Stimulated activated CD8-positive, alpha-beta memory T cell treated with anti-CD3 and anti-CD28 coated beads, Interleukin-12 subunit alpha, Interleukin-12 subunit beta, amount 100 ng/mL, for 24 hours (primary cell): ENCODE data around the gene ZNF318.
"Not testable (repeated sequence)": the region's sequence is repeated elsewhere in the genome, so short reads cannot be mapped to it uniquely, and the experiment has no call there.

Experiments
- DNase-seq: peaks from one replicate; pipeline ENCODE4 v3.0.0-alpha.2; 2020; ENCODE audit errors: extremely low read depth

The ZNF318 gene

DNA sequence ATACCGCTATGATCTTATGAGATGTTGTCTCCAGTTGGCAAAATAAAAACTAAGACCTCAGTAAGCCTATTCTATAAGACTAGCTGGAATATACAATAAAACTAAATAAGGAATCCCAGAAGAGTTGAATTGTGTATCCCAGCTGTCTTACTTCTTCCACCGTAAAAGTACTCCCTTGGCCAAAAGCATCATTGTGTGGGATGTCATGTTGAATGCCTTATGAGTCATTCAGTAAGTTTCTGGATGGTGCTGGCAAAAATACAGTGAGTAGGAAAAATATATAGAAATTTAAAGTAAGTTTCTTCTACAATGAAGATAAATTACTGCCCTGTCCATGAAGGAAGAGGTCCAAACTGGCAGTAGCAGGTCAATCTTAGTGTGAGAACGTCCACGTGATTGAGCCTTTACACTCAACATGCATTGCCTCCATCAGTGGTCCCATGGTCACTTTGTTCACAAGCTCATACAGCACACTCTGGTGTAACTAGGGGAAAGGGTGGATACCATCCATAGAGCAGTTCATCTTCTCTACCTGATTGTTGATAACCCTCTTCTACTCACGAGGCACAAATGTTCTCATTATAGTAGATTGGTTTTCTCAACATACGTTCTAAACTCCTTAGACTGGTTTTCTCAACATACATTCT is 13.7 kb upstream of the ZNF318 start:
- DNase-seq, result no peak

DNA sequence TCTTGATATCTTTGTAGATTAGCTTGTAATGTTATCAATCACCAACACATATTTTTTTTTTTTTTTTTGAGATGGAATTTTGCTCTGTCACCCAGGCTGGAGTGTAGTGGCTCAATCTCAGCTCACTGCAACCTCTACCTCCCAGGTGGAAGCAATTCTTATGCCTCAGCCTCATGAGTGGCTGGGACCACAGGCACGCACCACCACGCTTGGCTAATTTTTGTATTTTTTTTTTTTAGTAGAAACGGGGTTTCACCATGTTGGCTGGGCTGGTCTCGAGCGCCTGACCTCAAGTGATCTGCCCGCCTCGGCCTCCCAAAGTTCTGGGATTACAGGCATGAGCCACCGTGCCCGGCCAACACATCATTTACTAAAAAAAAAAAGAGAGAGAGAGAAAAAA is 11.4 kb upstream of the ZNF318 start:
- not testable (repeated sequence) for DNase-seq

DNA sequence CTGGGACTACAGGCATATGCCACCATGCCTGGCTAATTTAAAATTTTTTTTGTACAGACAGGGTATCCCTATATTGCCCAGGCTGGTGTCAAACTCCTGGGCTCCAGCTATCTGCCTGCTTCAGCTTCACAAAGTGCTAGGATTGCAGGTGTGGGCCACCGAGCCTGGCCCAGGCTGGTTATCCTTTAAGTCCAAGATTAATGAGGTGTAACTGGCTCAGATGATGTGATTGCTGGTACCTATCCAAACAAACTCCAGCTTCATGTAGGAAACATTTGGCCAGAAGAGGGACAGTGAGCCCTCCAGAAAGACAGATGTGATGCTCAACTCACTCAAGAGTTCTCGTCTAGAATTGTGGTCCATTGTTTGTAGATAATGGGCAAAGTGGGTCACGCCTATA is 9.2 kb upstream of the ZNF318 start:
- DNase-seq, result no peak

DNA sequence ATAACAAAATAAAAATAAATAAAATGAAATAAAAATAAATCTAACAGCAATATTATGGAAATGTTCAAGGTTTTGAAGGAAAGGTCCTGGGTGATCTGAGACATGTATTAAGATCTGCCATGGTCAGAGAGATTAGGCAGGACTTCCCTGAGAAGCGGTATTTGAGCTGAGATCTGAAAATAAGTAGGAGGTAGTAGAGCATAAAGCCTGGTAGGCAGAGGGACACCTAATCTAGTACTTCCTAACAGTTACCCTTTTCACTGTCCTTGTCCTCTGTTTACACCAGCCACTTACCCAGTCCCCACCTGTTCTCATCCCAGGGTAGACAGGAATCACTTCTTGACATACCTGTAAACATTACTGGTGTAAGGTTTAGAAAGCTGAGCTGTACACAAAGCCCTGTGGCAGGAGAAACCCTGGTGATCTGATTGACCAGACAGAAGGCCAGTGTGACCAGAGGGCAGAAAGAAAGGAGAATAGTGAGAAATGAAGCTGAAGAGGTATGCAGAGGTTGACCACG is 8.3 kb upstream of the ZNF318 start:
- no peak for DNase-seq

DNA sequence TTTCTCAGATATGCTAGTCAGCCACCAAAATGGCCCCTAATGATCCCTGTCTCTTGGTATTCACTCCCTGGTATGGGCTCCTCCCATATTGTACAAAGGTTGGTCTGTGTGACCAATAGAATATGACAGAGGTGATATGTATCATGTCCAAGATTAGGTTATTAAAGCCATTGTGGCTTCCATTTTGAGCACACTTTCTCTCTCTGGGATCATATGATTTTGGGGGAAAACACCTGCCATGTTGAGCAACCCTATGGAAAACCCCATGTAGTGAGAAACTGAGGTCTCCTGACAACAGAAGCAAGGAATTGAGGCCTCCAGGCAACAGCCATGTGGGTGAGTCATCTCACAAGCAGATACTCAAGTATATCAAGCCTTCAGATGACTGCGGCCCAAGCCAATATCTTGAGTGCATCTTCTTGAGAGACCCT is 7.1 kb upstream of the ZNF318 start:
- DNase-seq, result no peak

DNA sequence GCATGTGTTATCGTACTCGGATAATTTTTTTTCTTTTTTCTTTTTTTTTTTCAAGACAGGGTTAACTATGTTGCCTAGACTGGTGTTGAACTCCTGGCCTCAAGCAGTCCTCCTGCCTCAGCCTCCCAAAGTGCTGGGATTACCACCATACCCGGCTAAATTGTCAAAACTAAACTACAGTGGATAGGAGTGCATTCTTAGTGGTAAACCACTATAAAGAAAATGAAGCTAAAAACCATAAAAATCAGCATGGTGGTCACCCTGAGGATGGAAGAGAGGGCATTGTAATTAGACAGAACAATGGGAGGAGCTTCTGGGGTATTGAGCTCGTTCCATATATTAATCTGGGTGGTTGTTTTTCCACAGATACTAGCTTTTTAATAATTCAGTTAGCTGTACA is 6.2 kb upstream of the ZNF318 start:
- no peak for DNase-seq

DNA sequence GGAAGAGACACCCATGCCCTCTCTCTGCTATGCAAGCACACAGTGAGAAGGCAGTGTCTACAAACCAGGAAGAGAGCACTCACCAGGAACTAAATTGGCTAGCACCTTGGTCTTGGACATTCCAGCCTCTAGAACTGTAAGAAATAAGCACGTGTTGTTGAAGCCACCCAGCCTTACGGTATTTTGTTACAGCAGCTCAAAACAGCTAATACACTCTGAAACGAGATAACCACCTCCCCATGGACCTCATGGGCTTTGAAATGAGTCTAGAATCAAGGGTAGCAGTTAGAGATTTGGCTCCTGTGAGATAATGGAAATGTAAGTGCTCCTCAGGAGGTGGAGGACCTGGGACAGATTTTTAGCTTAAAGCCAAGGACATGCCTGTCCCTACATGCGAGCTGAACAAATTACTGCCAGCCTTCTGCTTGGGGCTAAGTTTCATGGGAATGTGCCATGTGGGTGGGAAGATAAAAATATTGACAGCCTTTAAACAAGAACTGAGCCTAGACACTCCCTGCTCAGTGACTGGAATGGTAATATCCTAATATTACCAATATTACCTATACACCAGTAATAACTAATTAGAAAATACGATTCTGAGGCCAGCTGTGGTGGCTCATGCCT is 3.9 kb upstream of the ZNF318 start:
- no peak for DNase-seq

DNA sequence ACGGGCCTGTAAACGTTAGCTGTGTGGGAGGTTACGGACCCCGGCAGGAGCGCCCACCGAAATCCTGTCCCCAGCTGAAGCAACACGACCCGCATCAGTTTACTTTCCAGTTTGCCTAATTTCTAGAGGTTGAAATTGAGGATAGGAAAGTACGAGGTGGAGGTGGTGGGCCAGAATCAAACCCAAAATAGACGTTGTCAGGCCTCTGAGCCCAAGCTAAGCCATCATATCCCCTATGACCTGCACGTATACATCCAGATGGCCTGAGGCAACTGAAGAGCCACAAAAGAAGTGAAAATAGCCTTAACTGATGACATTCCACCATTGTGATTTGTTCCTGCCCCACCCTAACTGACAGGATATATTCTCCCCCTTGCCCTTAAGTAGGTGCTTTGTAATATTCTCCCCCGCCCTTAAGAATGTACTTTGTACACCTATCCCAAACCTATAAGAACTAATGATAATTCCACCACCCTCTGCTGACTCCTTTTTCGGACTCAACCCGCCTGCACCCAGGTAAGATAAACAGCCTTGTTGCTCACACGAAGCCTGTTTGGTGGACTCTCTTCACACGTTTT is 645 bp upstream of the ZNF318 start:
- not testable (repeated sequence) for DNase-seq

DNA sequence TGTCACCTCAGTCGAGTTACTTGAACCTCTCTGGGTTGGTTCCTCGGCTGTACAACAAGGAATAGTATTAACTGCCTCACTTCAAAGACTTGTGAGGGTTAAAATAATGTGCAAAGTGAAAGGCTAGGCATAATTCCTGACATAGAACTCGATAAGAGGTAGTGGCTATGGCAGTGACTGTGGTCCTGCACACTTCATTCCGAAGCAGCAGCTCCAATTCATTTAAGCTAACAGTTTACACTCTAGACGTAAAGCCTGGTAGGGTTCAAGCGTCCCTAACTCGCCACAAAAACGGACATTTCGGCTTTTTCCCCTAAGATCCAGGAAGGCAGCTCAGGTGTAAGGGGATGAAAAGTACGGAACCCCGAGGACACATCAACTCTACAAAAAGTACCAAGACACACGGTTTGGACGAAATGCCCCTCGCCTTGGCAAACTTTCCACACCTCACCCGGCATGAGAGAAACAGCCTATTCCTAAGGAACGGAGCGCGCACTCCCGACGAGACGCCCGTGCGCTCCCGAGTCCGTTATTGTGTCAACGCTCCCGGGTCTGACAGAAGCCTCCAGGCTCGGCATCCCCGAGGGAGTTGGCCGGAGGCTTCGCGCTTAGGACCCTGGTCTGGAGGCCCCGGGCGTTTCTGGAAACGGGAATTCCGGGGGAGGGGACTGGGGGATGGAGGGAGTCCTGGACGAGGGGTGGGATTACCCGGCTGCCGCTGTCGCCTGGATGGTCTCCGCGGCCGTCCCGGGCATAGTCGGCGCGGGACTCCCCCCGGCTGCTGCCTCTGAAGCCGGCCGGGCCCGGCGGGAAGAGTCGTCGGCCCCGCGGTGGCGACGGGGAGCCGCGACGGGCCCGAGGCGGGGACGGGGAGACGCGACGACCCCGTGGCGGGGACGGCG is 937 bp downstream of the ZNF318 start:
- no peak for DNase-seq

DNA sequence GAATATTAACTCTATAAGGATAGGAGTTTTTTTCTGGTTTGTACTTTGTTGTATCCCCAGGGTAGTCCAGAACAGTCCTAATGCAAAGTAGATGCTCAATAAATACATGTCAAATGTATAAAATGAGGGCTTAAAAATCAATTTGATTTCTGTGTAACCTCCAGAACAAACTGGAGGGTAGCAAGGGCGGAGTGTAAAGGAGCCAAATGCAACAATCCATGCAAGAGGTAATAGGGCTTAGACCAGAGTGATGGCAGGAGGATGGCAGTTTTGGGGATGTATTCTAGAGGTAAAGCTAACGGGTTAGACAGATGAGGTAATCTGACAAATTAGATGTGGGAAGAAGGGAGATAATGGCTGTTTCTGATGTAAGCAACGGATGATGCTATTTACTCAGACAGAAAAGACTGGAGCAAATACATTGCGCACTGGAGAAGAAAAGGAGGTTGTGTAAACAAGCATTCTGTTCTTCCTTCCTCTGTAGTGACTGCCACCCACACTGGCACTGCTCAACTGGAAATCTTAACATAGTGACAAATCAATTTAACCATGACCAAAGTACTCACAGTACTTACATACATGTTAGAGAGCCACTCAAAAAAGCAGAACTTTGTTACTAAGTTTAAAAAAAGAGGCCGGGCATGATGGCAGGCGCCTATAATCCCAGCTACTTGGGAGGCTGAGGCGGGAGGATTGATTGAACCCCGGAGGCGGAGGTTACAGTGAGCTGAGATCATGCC is 2.0 kb downstream of the ZNF318 start:
- DNase-seq, result no peak

DNA sequence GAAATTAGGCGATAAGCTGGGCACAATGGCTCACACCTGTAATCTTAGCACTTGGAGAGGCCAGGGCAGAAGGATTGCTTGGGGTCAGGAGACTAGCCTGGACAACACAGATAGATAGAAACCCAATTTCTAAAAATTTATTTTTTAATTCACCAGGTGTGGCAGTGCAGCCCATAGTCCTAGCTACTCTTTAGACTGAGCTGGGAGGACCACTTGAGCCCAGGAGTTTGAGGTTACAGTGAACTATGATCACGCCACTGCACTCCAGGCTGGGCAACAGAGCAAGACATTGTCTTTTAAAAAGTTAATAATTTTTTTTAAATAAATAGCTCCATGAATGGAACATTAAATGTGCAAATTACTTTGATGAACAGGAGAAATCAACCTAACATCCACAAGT is 8.2 kb downstream of the ZNF318 start:
- no peak for DNase-seq

DNA sequence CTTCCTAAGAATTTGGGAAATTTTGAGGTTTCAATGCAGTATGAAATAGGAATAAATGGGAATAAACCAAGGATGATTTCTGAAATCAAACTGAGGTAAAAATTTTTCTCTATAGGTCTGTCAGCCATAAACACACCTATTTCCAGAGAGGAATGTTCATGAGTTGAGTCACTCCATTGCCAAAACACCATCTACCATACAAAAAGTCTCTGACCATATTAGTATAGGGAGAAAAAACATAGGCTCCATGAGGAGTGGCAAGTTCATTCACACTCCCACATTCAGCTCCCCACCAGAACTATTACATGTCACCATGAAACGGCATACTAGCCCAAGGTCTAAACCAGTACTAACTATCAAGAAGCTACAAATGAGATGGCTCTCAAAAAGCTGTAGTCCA is 9.6 kb downstream of the ZNF318 start:
- DNase-seq, result no peak

DNA sequence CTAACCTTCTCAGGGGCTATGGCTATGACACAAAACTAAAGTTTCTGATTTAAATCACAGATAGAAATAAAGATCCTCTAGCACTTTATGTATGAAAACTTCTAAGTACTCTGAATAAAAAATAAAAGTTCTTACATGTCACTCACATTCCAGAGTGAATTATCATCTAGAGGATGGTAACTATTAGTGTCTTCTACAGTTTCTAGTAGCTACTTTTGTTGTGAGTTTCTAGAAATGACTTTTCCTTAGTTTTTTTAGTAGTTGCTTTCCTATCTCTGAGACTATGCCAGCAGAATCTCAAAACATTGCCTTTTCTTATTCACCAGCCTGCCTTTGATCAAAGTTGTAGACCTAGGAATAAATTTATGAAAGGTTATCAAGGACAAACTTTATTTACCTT is 10.1 kb downstream of the ZNF318 start:
- DNase-seq, result no peak

DNA sequence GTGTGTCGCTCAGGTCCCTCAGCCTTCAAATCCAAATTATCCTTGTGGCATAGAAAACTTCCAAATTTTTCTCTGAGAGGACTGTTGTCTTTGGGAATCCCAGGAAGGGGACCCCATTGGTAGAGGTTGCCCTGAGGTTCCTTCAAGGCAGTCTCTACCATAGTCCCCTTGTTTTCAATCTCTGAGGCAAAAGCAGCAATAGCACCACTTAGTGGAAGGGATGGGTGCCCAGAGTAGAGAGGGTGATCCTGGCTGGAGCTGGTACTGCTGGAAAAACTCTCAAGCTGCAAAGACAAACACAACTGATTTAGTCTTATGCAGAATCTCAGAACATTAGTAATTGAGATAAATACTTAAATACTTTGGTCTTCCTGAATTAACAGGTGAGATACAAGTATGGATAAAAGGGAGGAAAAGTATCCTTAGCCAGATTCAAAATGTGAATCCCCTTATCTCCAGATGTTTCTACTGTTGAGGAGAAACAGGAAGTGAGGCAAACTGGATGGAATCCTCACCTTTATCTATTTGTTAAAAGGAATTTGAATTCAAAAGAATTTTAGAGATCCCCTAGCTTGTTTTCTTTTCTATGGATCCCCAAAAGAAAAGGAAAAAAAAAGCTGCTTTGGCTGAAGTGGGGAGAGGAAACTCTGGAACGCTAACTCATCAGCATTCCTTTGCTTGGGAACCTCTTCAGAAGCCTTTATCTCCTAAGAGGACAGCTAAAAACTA is 13.4 kb downstream of the ZNF318 start:
- no peak for DNase-seq

DNA sequence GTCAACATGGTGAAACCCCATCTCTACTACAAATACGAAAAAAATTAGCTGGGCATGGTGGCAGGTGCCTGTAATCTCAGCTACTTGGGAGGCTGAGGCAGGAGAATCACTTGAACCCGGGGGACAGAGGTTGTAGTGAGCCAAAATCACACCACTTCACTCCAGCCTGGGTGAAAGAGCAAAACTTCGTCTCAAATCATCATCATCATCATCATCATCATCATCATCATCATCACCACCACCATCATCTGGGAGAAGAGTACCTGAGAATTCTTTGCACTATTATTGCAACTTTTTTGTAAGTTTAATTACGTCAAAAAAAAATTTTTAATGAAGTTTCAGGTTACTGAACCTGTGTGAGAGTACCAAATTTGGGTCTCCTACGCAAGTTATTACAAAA is 17.5 kb downstream of the ZNF318 start:
- DNase-seq, result not testable (repeated sequence)

DNA sequence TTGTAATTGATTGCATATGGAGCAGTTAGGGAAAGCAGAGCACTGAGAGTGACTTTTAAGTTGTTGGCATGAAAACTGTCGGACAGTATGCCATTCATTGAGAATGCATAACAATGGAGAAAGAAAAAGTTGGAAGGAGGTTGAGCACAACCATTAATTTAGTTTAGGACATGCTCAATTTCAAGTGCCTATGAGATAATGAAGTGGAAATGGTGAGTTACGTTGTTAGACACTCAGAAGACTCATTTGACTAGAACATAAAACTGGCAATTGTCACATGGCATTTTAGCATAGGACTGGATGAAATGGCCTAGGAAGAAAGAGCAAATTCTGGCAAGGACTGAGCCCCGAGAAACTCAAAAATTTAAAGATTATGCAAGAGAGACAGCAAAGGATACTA is 22.0 kb downstream of the ZNF318 start:
- DNase-seq, result no peak

DNA sequence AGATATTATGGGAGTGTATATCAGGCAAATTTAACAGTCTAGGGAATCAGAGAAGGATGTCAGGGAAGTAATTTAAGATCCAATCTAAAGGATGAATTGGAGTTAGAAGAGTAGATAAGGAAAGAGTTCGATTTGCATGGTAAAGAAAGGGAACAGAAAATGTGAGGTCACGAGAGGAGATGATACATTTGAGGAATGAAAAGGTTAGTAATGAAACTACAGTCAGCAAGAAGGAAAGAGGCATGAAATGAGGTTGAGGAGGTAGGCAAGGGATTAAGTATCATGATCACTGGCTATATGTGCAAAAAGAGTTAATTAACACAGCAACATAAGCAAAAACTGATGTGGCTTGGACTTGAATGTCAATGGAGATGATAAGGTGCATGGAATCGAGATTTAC is 22.4 kb downstream of the ZNF318 start:
- DNase-seq, result no peak

DNA sequence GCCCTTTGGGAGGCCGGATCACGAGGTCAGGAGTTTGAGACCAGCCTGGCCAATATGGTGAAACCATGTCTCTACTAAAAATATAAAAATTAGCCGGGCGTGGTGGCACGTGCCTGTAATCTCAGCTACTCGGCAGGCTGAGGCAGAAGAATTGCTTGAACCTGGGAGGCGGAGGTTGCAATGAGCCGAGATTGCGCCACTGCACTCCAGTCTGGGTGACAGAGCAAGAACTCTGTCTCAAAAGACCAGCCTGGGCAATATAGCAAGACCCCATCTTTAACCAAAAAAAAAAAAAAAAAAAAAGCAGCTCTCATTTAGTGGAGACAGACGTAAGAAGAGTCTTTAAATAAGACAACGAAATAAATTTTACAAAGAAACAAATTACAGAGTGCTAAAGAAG is 23.2 kb downstream of the ZNF318 start:
- DNase-seq, result not testable (repeated sequence)

DNA sequence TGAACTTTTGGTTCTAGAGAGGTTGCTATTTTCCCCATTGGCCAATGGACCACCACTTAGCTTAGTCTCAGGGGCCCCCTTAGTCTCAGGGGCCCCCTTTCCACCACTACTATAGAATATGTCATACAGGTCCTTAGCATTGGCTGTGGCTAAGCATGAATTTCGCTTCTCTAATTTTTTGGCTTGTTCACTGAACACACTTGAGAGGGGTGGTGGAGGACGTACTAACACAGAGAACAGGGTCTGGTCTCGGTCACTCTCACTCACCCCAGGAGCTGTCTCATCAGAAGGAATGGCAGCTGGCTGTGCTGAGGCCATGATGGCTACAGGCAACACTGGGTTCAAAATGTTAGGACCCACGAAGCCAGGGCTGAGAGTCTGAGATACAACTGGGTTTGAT is 30.3 kb downstream of the ZNF318 start:
- no peak for DNase-seq

DNA sequence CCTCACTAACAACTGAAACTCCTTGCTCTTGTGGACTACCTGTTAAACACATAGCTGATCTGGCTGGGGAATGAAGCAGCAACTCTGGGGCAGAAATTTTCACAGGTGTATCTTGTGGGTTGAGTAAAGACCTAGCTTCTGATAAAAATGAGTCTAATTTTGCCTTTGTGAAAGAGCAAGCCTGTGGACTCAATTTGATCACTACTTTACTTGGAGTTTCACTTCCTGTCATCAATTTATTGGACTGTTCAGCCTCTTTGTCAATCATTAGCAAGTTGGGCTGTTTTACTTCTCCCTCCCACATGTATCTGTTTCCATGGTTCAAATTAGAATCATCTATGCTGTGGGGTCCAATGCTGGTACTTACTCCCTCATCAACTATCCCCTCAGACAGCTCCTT is 31.2 kb downstream of the ZNF318 start:
- no peak for DNase-seq

DNA sequence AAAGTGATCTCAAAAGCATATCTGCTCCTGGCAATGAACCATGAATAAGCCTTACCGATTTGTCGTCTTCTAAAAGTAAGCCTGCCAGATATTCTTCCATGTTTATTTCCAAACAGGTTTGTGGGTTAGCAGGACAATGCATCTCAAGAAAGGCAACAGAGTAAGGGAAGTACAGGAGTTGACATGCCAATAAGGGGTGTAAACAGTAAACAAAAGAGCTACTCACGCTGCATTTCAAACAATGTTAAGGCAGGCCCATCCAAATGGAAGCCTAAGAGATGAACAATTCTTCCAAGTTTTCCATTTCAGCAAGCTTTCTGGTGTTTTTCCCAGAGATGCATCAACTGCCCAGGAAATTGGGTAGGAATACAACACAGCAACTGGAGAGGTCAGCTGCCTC is 33.1 kb downstream of the ZNF318 start:
- no peak for DNase-seq
